Fibroblast of the aortic adventitia (primary cell): ENCODE data around the gene SRSF3. TPM values are rescaled to one million over a fixed set of nuclear protein-coding genes. Genes with fewer than 3 reads are reported as not detected.
"Not testable (repeated sequence)": the region's sequence is repeated elsewhere in the genome, so short reads cannot be mapped to it uniquely, and the experiment has no call there.

Experiments
- DNase-seq: peaks from one replicate; pipeline ENCODE4 v3.0.0-alpha.2; 2010; ENCODE audit warnings: low read depth
- H3K4me3 ChIP-seq: 2 replicates; pipeline ENCODE4 v1.5.1; 2011; ENCODE audit warnings: low read depth, mild to moderate bottlenecking, control low read depth, low read length, moderate library complexity
- small RNA-seq: library from RNA; depleted of rRNA; stranded (forward); fragments of <200 nt; gene quantifications from one replicate; pipeline ENCODE3, GENCODE V24; 2012
- total RNA-seq: library from RNA; depleted of rRNA; stranded (reverse); fragments of >200 nt; gene quantifications from 2 replicates; pipeline ENCODE4 v1.2.3, GENCODE V29; 2012; ENCODE audit warnings: low replicate concordance
- TF ChIP-seq, protein P1 (sequence below): IDR thresholded peaks from 2 replicates; pipeline ENCODE4 v1.5.1; 2011; ENCODE audit warnings: mild to moderate bottlenecking, low read length, control low read depth, inconsistent platforms; ENCODE audit not compliant: insufficient read depth

Gene SRSF3
- total RNA-seq, 1 donor = 181 TPM

DNA sequence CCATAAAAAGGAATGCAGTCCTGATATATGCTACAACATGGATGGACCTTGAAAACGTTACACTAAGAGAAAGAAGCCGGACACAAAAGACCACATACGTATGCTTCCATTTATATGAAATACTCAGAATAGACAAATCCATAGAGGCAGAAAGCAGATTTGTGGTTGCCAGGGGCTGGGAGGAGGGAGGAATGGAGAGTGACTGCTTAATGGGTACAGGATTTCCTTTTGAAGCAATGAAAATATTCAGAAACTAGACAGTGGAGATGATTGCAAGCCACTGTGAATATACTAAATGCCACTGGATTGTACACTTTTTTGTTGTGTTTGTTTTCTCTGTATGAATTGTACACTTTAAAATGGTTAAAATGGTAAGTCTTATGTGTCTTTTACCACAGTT lies 54.9 kb downstream of the SRSF3 start:
- H3K4me3 ChIP-seq = no peak overlapping the region
- TF ChIP-seq, protein P1, sequence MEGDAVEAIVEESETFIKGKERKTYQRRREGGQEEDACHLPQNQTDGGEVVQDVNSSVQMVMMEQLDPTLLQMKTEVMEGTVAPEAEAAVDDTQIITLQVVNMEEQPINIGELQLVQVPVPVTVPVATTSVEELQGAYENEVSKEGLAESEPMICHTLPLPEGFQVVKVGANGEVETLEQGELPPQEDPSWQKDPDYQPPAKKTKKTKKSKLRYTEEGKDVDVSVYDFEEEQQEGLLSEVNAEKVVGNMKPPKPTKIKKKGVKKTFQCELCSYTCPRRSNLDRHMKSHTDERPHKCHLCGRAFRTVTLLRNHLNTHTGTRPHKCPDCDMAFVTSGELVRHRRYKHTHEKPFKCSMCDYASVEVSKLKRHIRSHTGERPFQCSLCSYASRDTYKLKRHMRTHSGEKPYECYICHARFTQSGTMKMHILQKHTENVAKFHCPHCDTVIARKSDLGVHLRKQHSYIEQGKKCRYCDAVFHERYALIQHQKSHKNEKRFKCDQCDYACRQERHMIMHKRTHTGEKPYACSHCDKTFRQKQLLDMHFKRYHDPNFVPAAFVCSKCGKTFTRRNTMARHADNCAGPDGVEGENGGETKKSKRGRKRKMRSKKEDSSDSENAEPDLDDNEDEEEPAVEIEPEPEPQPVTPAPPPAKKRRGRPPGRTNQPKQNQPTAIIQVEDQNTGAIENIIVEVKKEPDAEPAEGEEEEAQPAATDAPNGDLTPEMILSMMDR = no peak
- no peak for DNase-seq

DNA sequence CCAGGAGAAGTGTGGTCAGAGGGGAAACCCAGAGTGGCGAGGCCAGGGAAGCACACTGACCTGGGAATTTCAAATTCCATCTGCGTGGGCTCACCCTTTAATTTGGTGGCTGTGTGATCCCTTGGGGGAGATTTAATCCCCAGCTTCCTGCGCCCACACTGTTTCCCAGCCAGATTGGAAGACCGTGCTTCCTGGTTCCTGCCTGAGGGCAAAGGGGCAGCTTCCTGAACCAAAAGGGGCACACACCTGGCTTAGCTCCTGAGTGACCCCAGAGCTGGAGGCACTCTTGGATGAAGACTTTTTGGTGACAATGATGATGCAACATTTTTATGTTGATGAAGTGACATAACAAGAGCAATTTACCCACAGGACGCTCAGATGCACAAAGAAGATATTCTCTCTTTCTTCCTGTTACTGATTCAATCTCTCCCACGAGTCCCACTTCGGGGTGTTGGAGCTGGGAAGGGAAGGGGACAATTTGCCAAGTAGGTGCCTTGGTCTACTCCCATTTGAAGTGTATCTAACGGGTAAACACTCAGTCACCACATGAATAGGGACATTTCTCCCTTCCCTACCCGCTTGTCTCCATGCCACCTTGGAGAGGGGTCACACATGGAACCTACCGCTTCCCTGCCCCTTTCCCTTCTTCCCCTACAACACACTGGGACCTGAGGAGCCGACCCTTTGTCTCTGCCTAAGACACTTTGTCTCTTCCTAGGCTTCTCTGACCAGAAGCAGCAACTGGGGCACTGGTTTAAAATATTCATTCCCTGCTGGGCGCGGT lies 55.7 kb downstream of the SRSF3 start:
- TF ChIP-seq, protein P1 = no peak
- no peak for DNase-seq

DNA sequence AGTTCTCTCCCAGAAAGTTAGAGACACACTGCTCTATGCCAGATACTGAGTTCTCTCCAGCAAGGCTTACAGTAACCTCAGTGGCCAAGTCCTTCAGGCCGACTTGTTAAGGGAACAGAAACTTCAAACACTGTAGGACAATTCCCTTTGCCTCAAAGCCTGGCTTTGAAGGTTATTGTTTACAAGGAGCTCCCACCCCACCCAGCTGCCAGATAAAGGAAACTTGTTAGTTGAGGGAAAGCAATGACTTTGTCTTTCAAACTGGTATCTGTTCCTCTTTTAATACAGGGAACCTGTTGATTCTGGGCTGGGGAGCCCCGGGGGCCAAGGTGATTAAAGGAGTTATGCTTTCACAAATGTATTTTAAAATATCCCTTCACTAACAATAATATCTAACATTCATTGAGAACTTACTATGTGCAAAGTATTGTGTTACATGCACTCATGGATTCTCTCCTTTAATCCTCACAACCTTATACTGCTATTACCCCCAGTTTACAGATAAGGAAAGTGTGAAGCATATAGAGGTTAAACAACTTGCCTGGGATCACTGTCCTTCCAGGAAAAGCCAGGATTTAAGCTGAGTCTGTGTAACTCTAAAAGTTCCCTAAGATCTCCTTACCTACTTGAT lies 56.8 kb downstream of the SRSF3 start:
- TF ChIP-seq, protein P1 = no peak
- H3K4me3 ChIP-seq = no peak overlapping the region
- DNase-seq = no peak

More for the DNA sequence above, 55.7 kb downstream of the SRSF3 start:
- H3K4me3 ChIP-seq = no peak overlapping the region

DNA sequence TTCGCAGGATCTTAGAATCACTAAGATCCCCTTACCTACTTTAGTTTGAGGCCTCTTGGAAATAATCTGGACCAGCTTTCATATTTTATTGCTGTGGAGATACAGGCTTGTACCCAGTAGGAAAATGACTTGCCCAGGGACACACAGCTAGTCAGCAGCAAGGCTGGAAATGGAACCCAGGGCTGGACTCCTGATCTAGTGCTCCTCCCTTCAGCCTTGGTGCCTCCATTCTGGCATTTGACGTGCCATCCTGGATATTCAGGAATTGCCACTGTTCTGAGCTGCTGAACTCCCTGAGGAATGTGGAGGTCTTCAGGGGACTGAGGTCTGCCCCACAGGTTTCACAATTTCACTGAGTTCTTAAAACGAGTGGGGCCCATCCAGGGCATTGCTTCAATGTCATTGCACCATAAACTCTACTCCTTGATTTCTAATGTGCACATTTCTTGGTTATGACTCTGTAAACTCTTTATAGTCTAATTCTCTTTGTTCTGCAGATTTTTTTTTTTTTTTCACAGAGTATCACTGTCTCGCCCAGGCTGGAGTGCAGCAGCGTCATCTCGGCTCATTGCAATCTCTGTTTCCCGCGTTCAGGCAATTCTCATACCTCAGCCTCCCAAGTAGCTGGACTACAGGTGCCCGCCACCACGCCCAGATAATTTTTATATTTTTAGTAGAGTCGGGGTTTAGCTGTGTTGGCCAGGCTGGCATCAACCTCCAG lies 57.7 kb downstream of the SRSF3 start:
- TF ChIP-seq, protein P1 = no peak
- no peak for DNase-seq
- H3K4me3 ChIP-seq = no peak overlapping the region

DNA sequence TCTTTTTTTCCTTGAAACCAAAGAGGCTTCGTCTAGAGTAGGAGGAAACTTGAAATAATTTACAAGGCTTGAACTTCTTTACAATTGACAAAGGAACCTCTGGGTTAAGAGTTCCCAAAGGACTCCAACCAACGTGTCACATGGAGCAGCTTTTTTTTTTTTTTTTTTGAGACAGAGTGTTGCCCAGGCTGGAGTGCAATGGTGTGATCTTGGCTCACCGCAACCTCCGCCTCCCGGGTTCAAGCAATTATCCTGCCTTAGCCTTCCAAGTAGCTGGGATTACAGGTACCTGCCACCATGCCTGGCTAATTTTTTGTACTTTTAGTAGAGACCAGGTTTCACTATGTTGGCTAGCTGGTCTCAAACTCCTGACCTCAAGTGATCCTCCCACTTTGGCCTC lies 60.3 kb downstream of the SRSF3 start:
- not testable (repeated sequence) for H3K4me3 ChIP-seq, DNase-seq

Small RNA genes within 50 kb of the gene (small RNA-seq; reads per million reads assigned to genes)
- gene MIR3925 (not detected), gene RNU1-88P (9.3 reads per million, percentile 93 among the genes with 10 or more reads in this experiment)

Other genes starting within 250 kb of the SRSF3 start
- gene ETV7, start 206.7 kb upstream of the SRSF3 start, total RNA-seq = 0.09 TPM in 1 of 2 replicates, not detected in the other
- gene PXT1, start 151.5 kb upstream of the SRSF3 start, total RNA-seq = not detected in 2 replicates
- gene KCTD20, start 151.4 kb upstream of the SRSF3 start, total RNA-seq = 48.6 and 57.6 TPM in 2 replicates
- 34.3 and 47.7 TPM in 2 replicates for gene STK38, start 46.9 kb upstream of the SRSF3 start, total RNA-seq
- gene CDKN1A, start 84.4 kb downstream of the SRSF3 start, total RNA-seq = 246 and 749 TPM in 2 replicates
- gene RAB44, start 103.5 kb downstream of the SRSF3 start, total RNA-seq = not detected in 2 replicates
- gene CPNE5, start 245.1 kb downstream of the SRSF3 start, total RNA-seq = 0.16 and 0.18 TPM in 2 replicates